SK-N-SH (cell line): Measurements from ENCODE around the gene GUCA1A.
A peak's percentile ranks its signal among the peaks of the same experiment; 100 is the strongest.

Experiments used
- CTCF ChIP-seq: fragments of 200-600 bp; sonication (generic); IDR thresholded peaks from 2 replicates; pipeline ENCODE4 v1.6.1; 2017; ENCODE audit warnings: antibody characterized with exemption, mild to moderate bottlenecking, moderate library complexity
- ELF1 ChIP-seq: IDR thresholded peaks from 2 replicates; pipeline ENCODE4 v1.4.0; 2012
- RCOR1 ChIP-seq: fragments of 150-350 bp; IDR thresholded peaks from 2 replicates; pipeline ENCODE4 v1.6.1; 2017; ENCODE audit warnings: antibody characterized with exemption, low read length
- TAF1 ChIP-seq: IDR thresholded peaks from 2 replicates; pipeline ENCODE4 v1.6.1; 2012; ENCODE audit warnings: low read depth, mild to moderate bottlenecking, low read length, moderate library complexity, borderline replicate concordance
- YY1 ChIP-seq: IDR thresholded peaks from 2 replicates; pipeline ENCODE4 v1.4.0; 2012; ENCODE audit warnings: low read depth, mild to moderate bottlenecking

- TF ChIP-seq CTCF = peak; percentile 56
- no peak for TF ChIP-seq YY1
- TF ChIP-seq ELF1 = no peak
- TF ChIP-seq TAF1 = no peak; the same call in 1 of the 2 replicates
- 0 out of 2 replicates have a peak, but pooled peaks have one; percentile 25 for TF ChIP-seq RCOR1
These were observed 36.5 kb upstream of the GUCA1A start for GRCh38 chr6:42136508-42137193.
